Activated T-cell treated with anti-CD3 and anti-CD28 coated beads, Interleukin-2, amount 50 U/mL, for 24 hours (primary cell): ENCODE results near the gene PTPN11.
A peak's percentile ranks its signal among the peaks of the same experiment; 100 is the strongest.
"Not testable (repeated sequence)": the region's sequence is repeated elsewhere in the genome, so short reads cannot be mapped to it uniquely, and the experiment has no call there.

Experiments
- DNase-seq: peaks from one replicate; pipeline ENCODE4 v3.0.0-alpha.2; 2020
- H3K27ac Mint-ChIP-seq: 2 replicates; pipeline ENCODE4 v1.8.0; 2020; ENCODE audit warnings: mild to moderate bottlenecking, mixed read lengths
- H3K27me3 Mint-ChIP-seq: 2 replicates; pipeline ENCODE4 v1.8.0; 2020; ENCODE audit warnings: mixed read lengths
- H3K36me3 Mint-ChIP-seq: 2 replicates; pipeline ENCODE4 v1.8.0; 2020; ENCODE audit warnings: low read depth, mixed read lengths
- H3K4me1 Mint-ChIP-seq: 2 replicates; pipeline ENCODE4 v1.8.0; 2020; ENCODE audit warnings: low read depth, mixed read lengths
- H3K4me3 Mint-ChIP-seq: 2 replicates; pipeline ENCODE4 v1.8.0; 2020; ENCODE audit warnings: mild to moderate bottlenecking, moderate library complexity, mixed read lengths
- H3K9me3 Mint-ChIP-seq: 2 replicates; pipeline ENCODE4 v1.8.0; 2020; ENCODE audit warnings: mixed read lengths

Gene PTPN11

DNA sequence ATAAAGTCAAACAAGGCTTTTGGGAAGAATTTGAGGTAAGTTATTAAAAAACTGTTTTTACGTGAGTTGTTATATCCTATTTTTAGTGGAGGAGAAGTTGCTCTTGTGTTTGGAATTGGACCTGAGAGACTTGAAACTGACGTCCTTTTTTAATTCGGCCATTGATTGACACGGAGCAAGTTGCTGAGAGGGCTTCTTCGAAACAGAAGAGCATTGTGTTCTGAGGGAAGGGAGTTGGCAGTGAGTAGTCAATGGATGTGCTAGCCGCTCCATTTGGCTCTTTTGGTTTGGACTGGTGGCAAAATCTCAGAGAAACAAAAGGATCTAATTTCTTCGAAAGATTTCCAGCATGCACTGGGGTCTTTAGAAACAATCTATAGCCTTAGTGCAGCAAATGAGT is 37.3 kb downstream of the PTPN11 start:
- Mint-ChIP-seq H3K4me3 (no peak overlapping the region), H3K27me3 (no peaks in the 10 kb centered on the region), H3K27ac (no peak overlapping the region), H3K9me3 (no peaks in the 10 kb centered on the region), H3K4me1 (no peaks in the 10 kb centered on the region), H3K36me3 (peaks cover 90% of the 10 kb centered on the region)
- DNase-seq, result no peak

DNA sequence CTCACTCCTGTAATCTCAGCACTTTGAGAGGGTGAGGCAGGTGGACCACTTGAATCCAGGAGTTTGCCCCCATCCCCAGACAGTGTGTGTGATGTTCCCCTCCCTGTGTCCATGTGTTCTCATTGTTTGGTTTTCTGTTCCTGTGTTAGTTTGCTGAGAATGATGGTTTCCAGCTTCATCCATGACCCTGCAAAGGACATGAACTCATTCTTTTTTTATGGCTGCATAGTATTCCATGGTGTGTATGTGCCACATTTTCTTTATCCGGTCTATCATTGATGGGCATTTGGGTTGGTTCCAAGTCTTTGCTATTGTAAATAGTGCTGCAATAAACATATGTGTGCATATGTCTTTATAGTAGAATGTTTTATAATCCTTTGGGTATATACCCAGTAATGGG is 38.4 kb downstream of the PTPN11 start:
- H3K4me1 Mint-ChIP-seq, H3K27me3 Mint-ChIP-seq, H3K9me3 Mint-ChIP-seq, H3K4me3 Mint-ChIP-seq, H3K27ac Mint-ChIP-seq, DNase-seq: not testable (repeated sequence)
- H3K36me3 Mint-ChIP-seq, result peaks cover 93% of the 10 kb centered on the region

- Mint-ChIP-seq H3K9me3 (no peaks in the 10 kb centered on the region), H3K4me1 (peaks cover 2% of the 10 kb centered on the region), H3K4me3 (no peak overlapping the region), H3K36me3 (peaks cover 90% of the 10 kb centered on the region), H3K27me3 (no peaks in the 10 kb centered on the region), H3K27ac (peak overlapping the region; percentile 20)
- DNase-seq, result no peak
Measured at GRCh38 chr12:112458330-112458729, 39.6 kb downstream of the PTPN11 start.

DNA sequence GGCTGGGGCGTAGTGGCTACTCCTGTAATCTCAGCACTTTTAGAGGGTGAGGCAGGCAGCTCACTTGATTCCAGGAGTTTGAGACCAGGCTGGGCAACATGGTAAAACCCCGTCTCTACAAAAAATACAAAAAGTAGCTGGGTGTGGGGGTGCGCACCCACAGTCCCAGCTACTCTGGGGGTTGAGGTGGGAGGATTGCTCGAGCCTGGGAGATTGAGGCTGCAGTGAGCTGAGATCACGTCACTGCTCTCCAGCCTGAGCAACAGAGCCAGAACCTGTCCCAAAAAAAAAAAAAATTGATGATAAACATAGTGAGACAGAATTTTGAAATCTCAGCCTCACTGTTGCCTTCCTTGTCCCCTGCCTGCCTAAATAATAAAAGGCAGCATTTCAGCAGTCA is 40.0 kb downstream of the PTPN11 start:
- no peak overlapping the region for H3K4me3 Mint-ChIP-seq
- no peaks in the 10 kb centered on the region for H3K27me3 Mint-ChIP-seq
- DNase-seq, result no peak
- peaks cover 90% of the 10 kb centered on the region for H3K36me3 Mint-ChIP-seq
- peaks cover 6% of the 10 kb centered on the region for H3K4me1 Mint-ChIP-seq
- no peaks in the 10 kb centered on the region for H3K9me3 Mint-ChIP-seq
- peak overlapping the region; percentile 20 for H3K27ac Mint-ChIP-seq

GRCh38 chr12:112463478-112463877 is 44.7 kb downstream of the PTPN11 start:
- Mint-ChIP-seq H3K36me3 (peaks cover 81% of the 10 kb centered on the region), H3K4me1 (peaks cover 9% of the 10 kb centered on the region), H3K27ac (peak overlapping the region; percentile 61), H3K4me3 (no peak overlapping the region), H3K9me3 (no peaks in the 10 kb centered on the region), H3K27me3 (no peaks in the 10 kb centered on the region)
- DNase-seq, result no peak

DNA sequence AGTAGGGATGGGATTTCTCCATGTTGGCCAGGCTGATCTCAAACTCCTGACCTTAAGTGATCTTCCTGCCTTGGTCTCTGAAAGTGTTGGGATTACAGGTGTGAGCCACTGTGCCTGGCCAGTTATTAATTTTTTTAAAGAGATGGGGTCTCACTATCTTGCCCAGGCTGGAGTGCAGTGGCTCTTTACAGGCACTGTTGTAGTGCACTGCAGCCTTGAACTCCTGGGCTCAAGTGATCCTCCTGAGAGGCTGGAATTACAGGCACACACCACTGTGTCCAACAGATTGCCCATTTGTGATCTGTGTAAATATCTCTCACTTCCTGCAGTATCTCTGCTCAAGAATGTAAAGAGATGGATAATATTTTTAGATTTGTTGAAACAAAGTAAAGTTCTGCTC is 45.9 kb downstream of the PTPN11 start:
- no peak for DNase-seq
- H3K36me3 Mint-ChIP-seq, result peaks cover 79% of the 10 kb centered on the region
- no peak overlapping the region for H3K27ac Mint-ChIP-seq
- H3K4me3 Mint-ChIP-seq, result no peak overlapping the region
- peaks cover 9% of the 10 kb centered on the region for H3K4me1 Mint-ChIP-seq
- H3K9me3 Mint-ChIP-seq, result no peaks in the 10 kb centered on the region
- no peaks in the 10 kb centered on the region for H3K27me3 Mint-ChIP-seq

GRCh38 chr12:112466011-112466422 is 47.3 kb downstream of the PTPN11 start:
- H3K4me3 Mint-ChIP-seq, result no peak overlapping the region
- H3K27me3 Mint-ChIP-seq, result no peaks in the 10 kb centered on the region
- peaks cover 9% of the 10 kb centered on the region for H3K4me1 Mint-ChIP-seq
- H3K27ac Mint-ChIP-seq, result no peak overlapping the region
- H3K36me3 Mint-ChIP-seq, result peaks cover 79% of the 10 kb centered on the region
- DNase-seq, result no peak
- no peaks in the 10 kb centered on the region for H3K9me3 Mint-ChIP-seq

GRCh38 chr12:112466835-112467234 is 48.1 kb downstream of the PTPN11 start:
- H3K4me3 Mint-ChIP-seq, result no peak overlapping the region
- H3K36me3 Mint-ChIP-seq, result peaks cover 79% of the 10 kb centered on the region
- DNase-seq, result no peak
- no peaks in the 10 kb centered on the region for H3K27me3 Mint-ChIP-seq
- H3K4me1 Mint-ChIP-seq, result peaks cover 9% of the 10 kb centered on the region
- peak overlapping the region; percentile 67 for H3K27ac Mint-ChIP-seq
- H3K9me3 Mint-ChIP-seq, result no peaks in the 10 kb centered on the region

DNA sequence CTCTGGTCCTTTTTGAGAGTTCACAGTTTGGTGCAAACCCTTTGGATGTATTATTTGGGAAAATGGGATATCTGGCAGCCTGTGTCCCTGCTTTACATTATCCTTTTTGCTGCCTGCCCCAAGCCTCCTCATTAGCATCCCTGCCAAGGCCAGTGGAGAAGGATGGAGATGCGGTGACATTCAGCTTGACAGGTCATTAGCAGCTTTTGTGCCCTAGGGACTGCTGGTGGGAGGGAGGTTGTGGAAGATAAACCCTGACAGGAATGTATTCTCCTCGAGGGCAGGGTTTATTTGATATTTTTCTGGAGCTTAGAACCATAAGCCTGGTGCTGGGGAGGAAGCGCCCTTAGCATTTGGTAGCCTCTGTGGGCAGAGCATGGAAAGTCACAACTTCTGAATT is 49.3 kb downstream of the PTPN11 start:
- no peaks in the 10 kb centered on the region for H3K27me3 Mint-ChIP-seq

GRCh38 chr12:112473056-112473455 is 54.3 kb downstream of the PTPN11 start:
- Mint-ChIP-seq H3K4me1 (peaks cover 4% of the 10 kb centered on the region), H3K36me3 (peaks cover 86% of the 10 kb centered on the region), H3K4me3 (no peak overlapping the region), H3K27me3 (no peaks in the 10 kb centered on the region), H3K27ac (peak overlapping the region; percentile 26), H3K9me3 (no peaks in the 10 kb centered on the region)
- no peak for DNase-seq

More for the DNA sequence above, 49.3 kb downstream of the PTPN11 start:
- Mint-ChIP-seq H3K4me1 (peaks cover 13% of the 10 kb centered on the region), H3K4me3 (no peak overlapping the region), H3K27ac (peak overlapping the region; percentile 2), H3K36me3 (peaks cover 80% of the 10 kb centered on the region), H3K9me3 (no peaks in the 10 kb centered on the region)
- no peak for DNase-seq

GRCh38 chr12:112479413-112479812 is 60.7 kb downstream of the PTPN11 start:
- DNase-seq, result no peak
- no peaks in the 10 kb centered on the region for H3K4me1 Mint-ChIP-seq
- H3K9me3 Mint-ChIP-seq, result no peaks in the 10 kb centered on the region
- H3K4me3 Mint-ChIP-seq, result no peak overlapping the region
- no peaks in the 10 kb centered on the region for H3K27me3 Mint-ChIP-seq
- peaks cover 98% of the 10 kb centered on the region for H3K36me3 Mint-ChIP-seq
- H3K27ac Mint-ChIP-seq, result no peak overlapping the region

GRCh38 chr12:112480931-112481330 is 62.2 kb downstream of the PTPN11 start:
- no peak overlapping the region for H3K4me3 Mint-ChIP-seq
- no peaks in the 10 kb centered on the region for H3K4me1 Mint-ChIP-seq
- no peaks in the 10 kb centered on the region for H3K27me3 Mint-ChIP-seq
- DNase-seq, result no peak
- peaks cover 98% of the 10 kb centered on the region for H3K36me3 Mint-ChIP-seq
- H3K9me3 Mint-ChIP-seq, result no peaks in the 10 kb centered on the region
- peak overlapping the region; percentile 5 for H3K27ac Mint-ChIP-seq

DNA sequence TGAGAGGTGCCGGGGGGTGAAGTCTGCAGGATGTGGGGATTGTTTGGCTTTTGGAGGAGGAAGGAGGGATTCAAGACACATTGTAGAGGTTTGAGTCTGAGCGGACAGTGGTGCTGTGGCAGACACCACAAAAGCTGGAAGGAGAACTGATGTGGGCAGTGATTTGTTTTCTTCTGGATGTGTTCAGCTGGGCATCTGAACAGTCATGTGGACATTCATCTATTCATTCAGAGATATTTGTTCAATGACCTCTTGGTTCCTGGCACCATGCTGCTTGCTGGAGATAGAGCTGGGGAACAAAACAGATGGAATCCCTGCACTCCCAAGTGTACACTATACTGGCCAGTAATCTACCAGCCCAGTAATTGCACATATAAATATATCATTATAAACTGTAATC is 64.0 kb downstream of the PTPN11 start:
- H3K27ac Mint-ChIP-seq, result no peak overlapping the region
- no peak for DNase-seq
- H3K27me3 Mint-ChIP-seq, result no peaks in the 10 kb centered on the region
- peaks cover 97% of the 10 kb centered on the region for H3K36me3 Mint-ChIP-seq
- H3K9me3 Mint-ChIP-seq, result no peaks in the 10 kb centered on the region
- H3K4me3 Mint-ChIP-seq, result no peak overlapping the region
- no peaks in the 10 kb centered on the region for H3K4me1 Mint-ChIP-seq

DNA sequence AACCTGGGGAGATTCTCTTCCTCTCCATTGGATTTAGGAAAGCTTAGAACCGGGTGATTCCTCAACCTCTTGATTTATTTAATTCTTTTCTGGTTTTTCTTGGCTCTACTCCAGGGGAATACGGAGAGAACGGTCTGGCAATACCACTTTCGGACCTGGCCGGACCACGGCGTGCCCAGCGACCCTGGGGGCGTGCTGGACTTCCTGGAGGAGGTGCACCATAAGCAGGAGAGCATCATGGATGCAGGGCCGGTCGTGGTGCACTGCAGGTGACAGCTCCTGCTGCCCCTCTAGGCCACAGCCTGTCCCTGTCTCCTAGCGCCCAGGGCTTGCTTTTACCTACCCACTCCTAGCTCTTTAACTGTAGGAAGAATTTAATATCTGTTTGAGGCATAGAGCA is 67.6 kb downstream of the PTPN11 start:
- no peak overlapping the region for H3K4me3 Mint-ChIP-seq
- no peak overlapping the region for H3K27ac Mint-ChIP-seq
- H3K4me1 Mint-ChIP-seq, result no peaks in the 10 kb centered on the region
- H3K36me3 Mint-ChIP-seq, result peaks cover 96% of the 10 kb centered on the region
- no peaks in the 10 kb centered on the region for H3K27me3 Mint-ChIP-seq
- H3K9me3 Mint-ChIP-seq, result no peaks in the 10 kb centered on the region
- DNase-seq, result no peak

- H3K4me3 Mint-ChIP-seq, result no peak overlapping the region
- no peak for DNase-seq
- H3K9me3 Mint-ChIP-seq, result no peaks in the 10 kb centered on the region
- peaks cover 96% of the 10 kb centered on the region for H3K36me3 Mint-ChIP-seq
- H3K27ac Mint-ChIP-seq, result no peak overlapping the region
- H3K4me1 Mint-ChIP-seq, result no peaks in the 10 kb centered on the region
- H3K27me3 Mint-ChIP-seq, result no peaks in the 10 kb centered on the region
Measured at GRCh38 chr12:112488257-112488876, 69.6 kb downstream of the PTPN11 start.

- Mint-ChIP-seq H3K27ac (no peak overlapping the region), H3K4me3 (no peak overlapping the region), H3K4me1 (peaks cover 1% of the 10 kb centered on the region), H3K9me3 (no peaks in the 10 kb centered on the region), H3K27me3 (no peaks in the 10 kb centered on the region), H3K36me3 (peaks cover 96% of the 10 kb centered on the region)
- DNase-seq, result no peak
Measured at GRCh38 chr12:112489456-112489855, 70.7 kb downstream of the PTPN11 start.
